ENCODE results near the gene CKAP5.

GRCh38 chr11:46743043-46743442, 103.0 kb downstream of the CKAP5 start:
- TF ChIP-seq, protein P1, sequence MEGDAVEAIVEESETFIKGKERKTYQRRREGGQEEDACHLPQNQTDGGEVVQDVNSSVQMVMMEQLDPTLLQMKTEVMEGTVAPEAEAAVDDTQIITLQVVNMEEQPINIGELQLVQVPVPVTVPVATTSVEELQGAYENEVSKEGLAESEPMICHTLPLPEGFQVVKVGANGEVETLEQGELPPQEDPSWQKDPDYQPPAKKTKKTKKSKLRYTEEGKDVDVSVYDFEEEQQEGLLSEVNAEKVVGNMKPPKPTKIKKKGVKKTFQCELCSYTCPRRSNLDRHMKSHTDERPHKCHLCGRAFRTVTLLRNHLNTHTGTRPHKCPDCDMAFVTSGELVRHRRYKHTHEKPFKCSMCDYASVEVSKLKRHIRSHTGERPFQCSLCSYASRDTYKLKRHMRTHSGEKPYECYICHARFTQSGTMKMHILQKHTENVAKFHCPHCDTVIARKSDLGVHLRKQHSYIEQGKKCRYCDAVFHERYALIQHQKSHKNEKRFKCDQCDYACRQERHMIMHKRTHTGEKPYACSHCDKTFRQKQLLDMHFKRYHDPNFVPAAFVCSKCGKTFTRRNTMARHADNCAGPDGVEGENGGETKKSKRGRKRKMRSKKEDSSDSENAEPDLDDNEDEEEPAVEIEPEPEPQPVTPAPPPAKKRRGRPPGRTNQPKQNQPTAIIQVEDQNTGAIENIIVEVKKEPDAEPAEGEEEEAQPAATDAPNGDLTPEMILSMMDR (tag by site-specific recombination; IDR thresholded peaks at IDR 0.05): no peak
- TF ChIP-seq ZBTB8A (tag by site-specific recombination; IDR thresholded peaks at IDR 0.05): no peak

All from HEK293 (cell line).